DND-41 (cell line): Measurements from ENCODE around the gene FZD4.

Experiments used
- CTCF ChIP-seq: IDR thresholded peaks from 2 replicates; pipeline ENCODE4 v1.5.1; 2012; ENCODE audit warnings: borderline replicate concordance, low read length, moderate library complexity, mild to moderate bottlenecking; ENCODE audit not compliant: poor library complexity, severe bottlenecking; ENCODE audit errors: extremely low read depth
- EZH2 ChIP-seq: IDR thresholded peaks from 3 replicates; pipeline ENCODE4 v1.6.1; 2012; ENCODE audit warnings: borderline replicate concordance, low read depth, mild to moderate bottlenecking, moderate library complexity, low read length, inconsistent platforms; ENCODE audit not compliant: severe bottlenecking

GRCh38 chr11:86950661-86950995, 4.6 kb downstream of the FZD4 start:
- TF ChIP-seq CTCF (no peak), EZH2 (no peak)
